ENCODE data around the gene PGBD1.

DNA sequence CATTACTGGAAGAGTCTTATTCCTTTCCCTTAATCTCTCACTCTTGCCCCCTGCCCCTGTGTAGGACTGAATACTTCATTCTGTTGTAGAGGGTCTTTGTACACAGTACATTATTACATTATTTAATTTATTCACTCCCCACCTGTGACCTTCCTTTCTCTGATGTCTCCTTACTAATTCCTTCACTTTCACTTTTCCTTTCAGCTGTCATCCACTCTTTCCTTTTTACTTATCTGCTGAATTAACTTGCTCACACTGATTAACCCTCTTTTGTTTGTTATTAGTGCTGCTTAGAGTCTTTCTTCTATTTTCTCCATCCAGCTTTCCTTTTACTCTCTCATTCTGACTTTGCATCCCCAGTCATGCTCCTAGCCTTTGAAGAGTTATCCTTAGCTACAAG is 6.5 kb upstream of the PGBD1 start:
- TF ChIP-seq CTCF (IDR thresholded peaks at IDR 0.05): no peak
- no peak for TF ChIP-seq EZH2 (IDR thresholded peaks at IDR 0.05)

Data from neural progenitor cell (in vitro differentiated cells).